Panc1 (cell line): ENCODE measurements around the gene DGCR6L.
"Not testable (repeated sequence)": the region's sequence is repeated elsewhere in the genome, so short reads cannot be mapped to it uniquely, and the experiment has no call there.

ENCODE experiments used
- CTCF ChIP-seq: fragments of 450-650 bp; IDR thresholded peaks from 2 replicates; pipeline ENCODE4 v1.5.1; 2017; ENCODE audit warnings: mild to moderate bottlenecking
- POLR2AphosphoS5 ChIP-seq: IDR thresholded peaks from 2 replicates; pipeline ENCODE4 v1.6.1; 2012; ENCODE audit warnings: mild to moderate bottlenecking, low read depth, low read length, moderate library complexity
- REST ChIP-seq, 2 experiments: IDR thresholded peaks; 2 replicates each; pipeline ENCODE4 v1.6.1; 2011 to 2012; ENCODE audit warnings: low read depth in 2 of 2, control low read depth in 1 of 2, low read length in 1 of 2, mild to moderate bottlenecking in 1 of 2, moderate library complexity in 1 of 2; ENCODE audit not compliant: insufficient read depth in 1 of 2

- not testable (repeated sequence) for TF ChIP-seq CTCF; REST (IDR thresholded peaks at IDR 0.05; ENCODE audit: insufficient read depth in 1 of 2, low read depth in 2 of 2, low read length in 1 of 2); POLR2AphosphoS5
Measured at GRCh38 chr22:20313306-20314077, 6.4 kb downstream of the DGCR6L start.
